ENCODE measurements around the gene CYYR1.
"Not testable (repeated sequence)": the region's sequence is repeated elsewhere in the genome, so short reads cannot be mapped to it uniquely, and the experiment has no call there.

Gene CYYR1

DNA sequence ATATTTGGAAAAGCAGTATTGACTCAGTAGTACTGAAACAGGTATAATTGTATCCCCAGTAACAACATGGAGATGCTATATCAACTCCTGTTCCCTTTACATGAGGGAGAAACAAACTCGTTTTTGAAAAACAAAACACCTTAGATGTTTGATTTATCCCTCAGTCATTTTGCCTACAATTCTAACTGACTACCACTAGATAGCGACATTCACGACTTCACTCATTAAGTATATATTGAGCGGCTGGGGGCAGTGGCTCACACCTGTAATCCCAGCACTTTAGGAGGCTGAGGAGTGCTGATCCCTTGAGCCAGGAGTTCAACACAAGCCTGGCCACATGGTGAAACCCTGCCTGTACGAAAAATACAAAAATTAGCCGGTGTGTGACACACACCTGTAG, 83.3 kb downstream of the CYYR1 start:
- no peak for DNase-seq (ENCODE audit: low read depth)

- DNase-seq (ENCODE audit: low read depth): no peak
Measured at GRCh38 chr21:26487981-26488480, 85.1 kb downstream of the CYYR1 start.

DNA sequence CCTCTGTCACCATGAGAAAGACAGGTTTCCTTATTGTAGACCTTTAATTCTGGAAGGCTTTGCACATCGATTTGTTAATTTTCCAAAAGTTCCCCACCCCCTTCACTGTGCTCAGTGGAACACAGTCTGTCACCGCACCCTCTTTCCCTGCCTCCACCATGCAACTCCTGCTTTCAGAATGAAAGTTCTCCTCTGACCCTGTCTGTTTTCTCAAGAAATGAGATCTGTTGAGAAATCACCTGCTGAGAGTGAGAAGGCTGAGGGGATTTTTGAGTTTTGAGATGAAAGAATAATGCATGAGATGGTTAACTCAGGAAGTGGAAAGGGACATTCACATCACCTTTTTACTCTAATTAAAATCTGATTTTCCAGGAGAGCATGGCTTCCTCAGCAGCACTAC, 99.6 kb downstream of the CYYR1 start:
- DNase-seq (ENCODE audit: low read depth): no peak

DNA sequence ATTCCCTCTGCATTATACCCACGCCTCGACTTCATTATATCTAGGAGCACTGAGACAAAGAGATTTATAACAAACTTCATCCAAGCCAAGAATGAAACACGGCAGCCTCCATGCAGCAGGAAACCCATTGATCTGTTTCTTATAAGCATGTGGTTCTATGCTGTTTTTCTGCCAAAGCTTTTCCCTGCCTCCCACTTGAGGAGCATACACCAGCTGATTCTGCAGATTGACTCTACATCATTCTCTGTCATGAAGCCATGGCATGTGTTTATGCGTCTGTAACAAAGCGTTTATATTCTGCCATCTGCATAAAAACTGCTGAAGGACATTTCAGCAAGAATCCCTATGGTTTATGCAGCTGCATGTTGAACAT, 102.0 kb downstream of the CYYR1 start:
- DNase-seq (ENCODE audit: low read depth): no peak

GRCh38 chr21:26470351-26471098, 102.6 kb downstream of the CYYR1 start:
- no peak for DNase-seq (ENCODE audit: low read depth)

DNA sequence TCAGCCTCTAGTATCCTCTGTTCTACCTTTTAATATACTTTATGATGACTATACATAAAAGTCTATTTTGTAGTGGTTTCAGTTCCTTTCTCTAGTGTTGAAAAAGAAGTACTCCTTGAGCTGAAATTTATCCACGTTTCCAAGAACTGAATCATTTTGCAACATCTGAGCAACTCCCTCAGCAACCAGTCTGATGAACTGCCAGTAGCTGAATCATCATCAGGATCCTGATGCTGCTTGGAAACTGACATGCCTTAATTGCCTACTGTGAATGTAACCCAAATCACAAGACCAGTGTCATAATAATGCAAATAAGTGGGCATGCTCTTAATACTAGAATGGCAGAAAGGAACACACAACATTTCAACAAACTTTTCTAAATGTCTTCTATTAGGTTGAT, 103.3 kb downstream of the CYYR1 start:
- no peak for DNase-seq (ENCODE audit: low read depth)

GRCh38 chr21:26465916-26466315, 107.2 kb downstream of the CYYR1 start:
- no peak for DNase-seq (ENCODE audit: low read depth)

DNA sequence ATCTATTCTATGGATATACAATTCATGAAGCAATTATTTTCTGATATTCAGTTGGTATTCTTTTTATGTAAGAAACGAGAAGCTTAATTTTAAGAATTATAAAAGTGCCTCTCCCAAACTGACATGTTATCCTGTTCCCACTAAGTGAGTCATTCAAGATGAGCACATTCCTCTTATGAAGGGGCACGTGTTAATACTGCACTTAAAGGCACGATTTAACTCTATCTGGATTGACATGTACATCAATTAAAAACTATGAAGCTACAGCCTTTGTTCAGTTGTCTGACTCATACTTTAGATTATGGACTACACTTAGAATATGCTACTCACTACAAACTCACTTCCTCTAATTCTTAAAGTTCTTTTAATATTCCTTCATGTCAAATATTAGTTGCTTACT, 111.6 kb downstream of the CYYR1 start:
- no peak for DNase-seq (ENCODE audit: low read depth)

GRCh38 chr21:26460621-26461020, 112.5 kb downstream of the CYYR1 start:
- DNase-seq (ENCODE audit: low read depth): no peak

GRCh38 chr21:26458854-26459253, 114.2 kb downstream of the CYYR1 start:
- not testable (repeated sequence) for DNase-seq (ENCODE audit: low read depth)

DNA sequence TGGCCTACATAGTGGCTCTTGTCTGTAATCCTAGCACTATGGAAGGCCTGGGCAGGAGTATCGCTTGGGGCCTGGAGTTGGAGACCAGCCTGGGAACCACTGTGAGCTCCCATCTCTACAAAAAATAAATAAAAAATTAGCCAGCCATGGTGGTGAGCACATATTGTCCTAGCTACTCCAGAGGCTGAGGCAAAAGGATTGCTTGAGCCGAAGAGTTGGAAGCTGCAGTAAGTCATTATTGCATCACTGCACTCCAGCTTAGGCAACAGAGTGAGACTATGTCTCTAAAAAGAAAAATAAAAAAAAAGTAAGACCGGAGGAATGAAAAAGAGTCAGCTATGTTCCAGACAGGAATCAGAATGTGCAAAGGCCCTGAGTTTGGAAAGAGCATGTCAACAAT, 115.3 kb downstream of the CYYR1 start:
- no peak for DNase-seq (ENCODE audit: low read depth)

GRCh38 chr21:26453267-26453666, 119.8 kb downstream of the CYYR1 start:
- no peak for DNase-seq (ENCODE audit: low read depth)

DNA sequence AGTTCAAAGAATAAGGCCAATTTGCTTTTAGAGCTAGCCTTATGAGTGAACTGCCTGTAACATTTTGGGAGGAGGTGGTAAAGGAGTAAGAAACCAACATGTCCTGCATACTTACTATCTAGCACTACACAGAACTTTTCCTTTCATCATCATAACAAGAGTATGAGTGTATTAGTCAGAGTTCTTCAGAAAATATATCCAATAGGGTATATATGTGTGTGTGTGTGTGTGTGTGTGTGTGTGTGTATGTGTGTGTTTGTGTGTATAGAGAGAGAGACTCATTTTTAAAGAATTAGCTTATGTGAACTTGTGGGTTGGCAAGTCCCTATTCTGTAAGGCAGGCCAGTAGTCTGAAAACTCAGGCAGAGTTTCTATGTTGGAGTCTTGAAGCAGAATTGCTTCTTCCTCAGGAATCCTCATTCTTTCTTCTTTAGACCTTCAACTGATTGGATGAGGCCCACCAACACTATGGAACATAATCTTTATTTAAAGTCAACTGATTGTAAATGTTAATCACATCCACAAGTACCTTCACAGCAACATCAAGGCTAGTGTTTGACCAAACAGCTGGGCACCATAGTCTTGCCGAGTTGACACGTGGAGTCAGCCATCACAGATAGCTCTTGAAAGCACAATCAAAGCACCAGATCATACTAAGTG, 121.9 kb downstream of the CYYR1 start:
- no peak for DNase-seq (ENCODE audit: low read depth)

DNA sequence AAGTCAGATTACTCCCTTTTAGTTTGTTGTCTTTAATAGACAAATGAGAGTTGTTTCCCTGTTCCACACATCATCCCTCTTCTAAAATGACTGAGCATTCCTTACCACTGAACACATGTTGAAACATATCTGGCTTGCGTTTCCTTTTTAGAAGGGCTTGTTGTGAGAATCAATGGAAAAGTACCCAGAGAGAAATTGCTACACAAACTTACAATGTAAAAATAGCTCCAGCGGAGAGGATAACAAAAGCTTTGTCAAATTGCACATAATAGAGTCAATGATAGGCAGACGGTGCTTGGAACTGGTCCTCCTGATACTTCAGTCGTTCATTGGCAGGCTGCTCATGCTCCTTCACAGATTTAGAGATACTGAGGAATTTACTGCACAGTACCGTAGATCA, 123.9 kb downstream of the CYYR1 start:
- no peak for DNase-seq (ENCODE audit: low read depth)

DNA sequence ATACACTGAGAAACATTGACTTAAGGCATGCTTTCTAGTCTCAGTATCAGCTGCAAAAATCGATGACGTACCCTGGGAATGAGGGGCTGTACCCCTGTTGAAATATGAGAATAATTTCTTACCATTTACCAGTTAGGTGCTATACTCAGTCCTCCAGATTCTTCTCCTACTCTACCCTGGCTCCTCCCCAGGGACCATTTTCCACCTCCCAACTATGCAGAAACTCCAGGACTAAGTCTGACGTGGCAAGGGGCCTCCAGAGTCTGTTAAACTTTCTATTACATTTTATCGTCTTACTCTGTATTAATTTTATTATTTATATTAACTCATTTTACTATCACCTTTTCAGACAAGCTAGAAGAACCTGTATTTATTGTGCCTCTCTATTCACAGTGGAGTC, 124.3 kb downstream of the CYYR1 start:
- no peak for DNase-seq (ENCODE audit: low read depth)

DNA sequence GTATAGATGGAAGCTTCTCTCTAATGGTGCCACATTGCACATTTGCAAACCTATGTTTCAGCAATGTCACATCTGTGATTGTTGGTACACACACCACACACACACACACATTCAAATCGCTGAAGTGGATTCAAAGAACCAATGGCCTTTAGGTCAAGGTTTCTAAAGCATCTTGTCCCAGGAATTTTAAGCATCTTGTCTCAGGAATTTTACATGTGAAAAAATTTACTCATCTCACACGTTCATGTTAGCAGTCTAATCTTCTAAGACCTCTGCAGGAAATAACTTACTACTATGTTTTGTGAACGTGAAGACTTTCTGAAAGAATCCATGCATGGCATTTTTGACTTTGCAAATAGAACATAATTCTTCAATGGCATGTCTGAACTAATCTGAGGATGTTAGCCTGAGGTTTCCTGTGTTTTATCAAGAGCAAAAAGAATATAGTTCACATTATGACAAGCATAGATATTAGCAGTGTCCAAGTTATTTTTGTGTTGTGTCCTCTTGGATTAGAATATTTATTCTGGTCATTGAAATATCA, 125.1 kb downstream of the CYYR1 start:
- no peak for DNase-seq (ENCODE audit: low read depth)

GRCh38 chr21:26445440-26445839, 127.6 kb downstream of the CYYR1 start:
- DNase-seq (ENCODE audit: low read depth): no peak

DNA sequence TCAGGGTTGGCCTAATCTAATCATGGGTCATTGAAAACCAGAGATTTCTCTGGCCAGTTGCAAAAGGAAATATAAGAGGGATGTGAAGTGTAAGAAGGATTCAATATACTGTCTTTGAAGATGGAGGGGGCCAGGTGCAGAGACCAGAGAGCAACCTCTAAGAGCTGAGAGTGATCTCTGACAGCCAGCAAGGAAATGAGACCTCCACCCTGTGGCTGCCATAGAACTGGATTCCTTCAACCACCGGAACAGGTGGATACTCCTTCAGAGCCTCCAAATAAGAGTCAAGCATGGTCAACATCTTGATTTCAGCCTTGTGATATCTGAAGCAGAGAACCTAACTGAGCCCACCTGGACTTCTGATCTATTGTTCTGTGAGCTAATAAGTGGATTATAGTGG, 128.4 kb downstream of the CYYR1 start:
- no peak for DNase-seq (ENCODE audit: low read depth)

GRCh38 chr21:26443867-26444266, 129.2 kb downstream of the CYYR1 start:
- no peak for DNase-seq (ENCODE audit: low read depth)

GRCh38 chr21:26443291-26443690, 129.8 kb downstream of the CYYR1 start:
- no peak for DNase-seq (ENCODE audit: low read depth)

DNA sequence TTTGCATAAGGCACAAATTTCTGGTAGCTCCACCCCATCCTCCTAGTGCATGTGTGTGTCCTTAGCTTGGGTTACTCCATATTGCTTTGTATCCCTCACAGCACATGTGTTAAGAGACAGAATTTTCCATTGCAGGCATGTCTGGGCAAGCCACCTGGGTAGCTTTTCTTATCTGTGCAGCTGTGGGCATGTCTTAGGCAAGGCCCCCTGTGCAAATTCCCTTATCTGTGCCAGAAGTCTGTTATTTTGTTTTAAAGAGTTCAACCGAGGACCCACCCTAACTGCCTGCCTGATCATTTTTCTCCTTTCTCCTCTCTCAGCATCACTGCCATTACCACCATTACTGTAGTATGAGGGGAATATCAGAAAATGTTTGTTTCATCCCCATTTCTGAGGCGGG, 131.9 kb downstream of the CYYR1 start:
- DNase-seq (ENCODE audit: low read depth): no peak

DNA sequence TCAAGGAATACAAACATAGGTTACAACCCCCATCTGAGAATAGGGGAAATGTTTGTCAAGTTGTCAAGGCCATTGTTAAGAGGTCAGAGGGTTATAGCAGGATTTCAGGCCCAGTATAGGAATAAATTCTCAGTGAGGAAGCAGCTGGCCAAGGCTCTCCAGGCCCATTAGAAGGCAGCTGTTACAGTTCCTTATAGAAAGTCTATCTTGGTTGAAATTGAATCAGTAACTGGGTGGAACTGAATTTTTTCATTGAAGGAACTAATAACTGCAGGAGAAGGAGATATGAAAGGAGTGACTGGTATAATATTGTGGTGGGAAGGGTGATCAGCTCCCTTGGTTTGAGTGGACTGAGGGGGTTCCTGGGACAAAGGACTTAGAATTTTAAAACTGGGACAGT, 134.1 kb downstream of the CYYR1 start:
- DNase-seq (ENCODE audit: low read depth): no peak

GRCh38 chr21:26437326-26438009, 135.6 kb downstream of the CYYR1 start:
- DNase-seq (ENCODE audit: low read depth): no peak

All from activated T-cell treated with anti-CD3 and anti-CD28 coated beads for 24 hours (primary cell).